Keratinocyte (primary cell): ENCODE measurements around the gene RBFOX2. TPM values are rescaled to one million over a fixed set of nuclear protein-coding genes. Genes with fewer than 3 reads are reported as not detected.

Experiments
- DNase-seq: peaks from one replicate; pipeline ENCODE4 v3.0.0-alpha.2; 2011; ENCODE audit warnings: low read depth, missing footprints, low spot score
- FAIRE-seq: peaks from 2 replicates; lab custom pipeline; 2011; peaks lifted over from hg19 to GRCh38; lab: Jason Lieb, UNC
- H2AFZ ChIP-seq: 2 replicates; pipeline ENCODE4 v1.6.0; 2012; ENCODE audit warnings: low read length, control low read depth, inconsistent platforms; ENCODE audit not compliant: control insufficient read depth
- H3K27ac ChIP-seq: 2 replicates; pipeline ENCODE4 v1.5.1; 2011; ENCODE audit warnings: low read length; ENCODE audit not compliant: control insufficient read depth, insufficient read depth
- H3K27me3 ChIP-seq: 3 replicates; pipeline ENCODE4 v1.6.0; 2011; ENCODE audit warnings: low read length; ENCODE audit not compliant: control insufficient read depth, insufficient read depth; ENCODE audit errors: extremely low read depth
- H3K36me3 ChIP-seq, 2 experiments: 2 replicates in 1 of 2; 3 replicates in 1 of 2; pipeline ENCODE4 v1.5.1; 2011; ENCODE audit warnings: low read length in 2 of 2, mild to moderate bottlenecking in 1 of 2; ENCODE audit not compliant: control insufficient read depth in 2 of 2, insufficient read depth in 2 of 2; ENCODE audit errors: extremely low read depth in 1 of 2
- H3K4me1 ChIP-seq: 3 replicates; pipeline ENCODE4 v1.5.1; 2011; ENCODE audit warnings: low read length; ENCODE audit not compliant: control insufficient read depth, insufficient read depth; ENCODE audit errors: extremely low read depth
- H3K4me2 ChIP-seq: 3 replicates; pipeline ENCODE4 v1.6.0; 2011; ENCODE audit warnings: low read depth, low read length; ENCODE audit not compliant: control insufficient read depth, insufficient read depth; ENCODE audit errors: extremely low read depth
- H3K4me3 ChIP-seq, 3 experiments: fragments of 200-600 bp in 1 of 3; sonication (generic) in 1 of 3; 2 replicates in 2 of 3; 3 replicates in 1 of 3; pipeline ENCODE4 v1.5.1; 2011 to 2016; ENCODE audit warnings: low read length in 3 of 3, mild to moderate bottlenecking in 3 of 3, control low read depth in 2 of 3, inconsistent platforms in 1 of 3, low read depth in 1 of 3, mixed read lengths in 1 of 3, mixed run types in 1 of 3, moderate library complexity in 1 of 3; ENCODE audit not compliant: control insufficient read depth in 2 of 3, insufficient read depth in 2 of 3; ENCODE audit errors: extremely low read depth in 1 of 3
- H3K79me2 ChIP-seq: 2 replicates; pipeline ENCODE4 v1.6.0; 2012; ENCODE audit warnings: low read length; ENCODE audit not compliant: control insufficient read depth, insufficient read depth
- H3K9ac ChIP-seq: 3 replicates; pipeline ENCODE4 v1.6.0; 2011; ENCODE audit warnings: low read length; ENCODE audit not compliant: control insufficient read depth, insufficient read depth; ENCODE audit errors: extremely low read depth
- H3K9me1 ChIP-seq: 3 replicates; pipeline ENCODE4 v1.6.0; 2011; ENCODE audit warnings: low read length; ENCODE audit not compliant: control insufficient read depth, insufficient read depth; ENCODE audit errors: extremely low read depth
- H3K9me3 ChIP-seq: 2 replicates; pipeline ENCODE4 v1.5.1; 2012; ENCODE audit warnings: low read depth, low read length; ENCODE audit not compliant: control insufficient read depth
- H4K20me1 ChIP-seq: 3 replicates; pipeline ENCODE4 v1.6.0; 2011; ENCODE audit warnings: low read length; ENCODE audit not compliant: control insufficient read depth, insufficient read depth; ENCODE audit errors: extremely low read depth
- EZH2 ChIP-seq: IDR thresholded peaks from one replicate; pipeline ENCODE4 v1.6.1; 2012; ENCODE audit warnings: inconsistent platforms, mild to moderate bottlenecking, low read length, moderate library complexity
- dilution Hi-C: fragments of 300-500 bp; cut with MboI; formaldehyde crosslinking; loops from one replicate; pipeline ENCODE4 v1.7.0; 2020; ENCODE audit warnings: low sequenced_read_pairs; ENCODE audit not compliant: extremely low pct_ligation_motif_present
- polyA plus RNA-seq, 5 experiments: library from polyadenylated mRNA; depleted of rRNA in 3 of 5; stranded (reverse) in 3 of 5; stranded (forward) in 1 of 5; unstranded in 1 of 5; fragments of >200 nt; gene quantifications; 1 replicate in 1 of 5; 2 replicates in 3 of 5; 3 replicates in 1 of 5; pipeline versions ENCODE4 v1.2.1 to v1.2.3, GENCODE V29; 2011 to 2012; ENCODE audit warnings: missing spikeins in 2 of 5, low read depth in 1 of 5, low replicate concordance in 1 of 5
- TF ChIP-seq, protein P1 (sequence below), 3 experiments: IDR thresholded peaks in 1 of 3; conservative IDR thresholded peaks in 1 of 3; optimal IDR thresholded peaks in 1 of 3; 2 replicates in 2 of 3; 3 replicates in 1 of 3; pipeline versions ENCODE3 to v1.5.1; 2011; ENCODE audit warnings: low read length in 3 of 3, mild to moderate bottlenecking in 3 of 3, moderate library complexity in 2 of 3, control low read depth in 1 of 3, inconsistent platforms in 1 of 3; ENCODE audit not compliant: insufficient read depth in 2 of 3; ENCODE audit errors: extremely low read depth in 1 of 3

Gene RBFOX2
- polyA plus RNA-seq, 1 donor (not counting 4 experiments of a cell fraction or from before 2014, with no cell fraction given), result 118 TPM

DNA sequence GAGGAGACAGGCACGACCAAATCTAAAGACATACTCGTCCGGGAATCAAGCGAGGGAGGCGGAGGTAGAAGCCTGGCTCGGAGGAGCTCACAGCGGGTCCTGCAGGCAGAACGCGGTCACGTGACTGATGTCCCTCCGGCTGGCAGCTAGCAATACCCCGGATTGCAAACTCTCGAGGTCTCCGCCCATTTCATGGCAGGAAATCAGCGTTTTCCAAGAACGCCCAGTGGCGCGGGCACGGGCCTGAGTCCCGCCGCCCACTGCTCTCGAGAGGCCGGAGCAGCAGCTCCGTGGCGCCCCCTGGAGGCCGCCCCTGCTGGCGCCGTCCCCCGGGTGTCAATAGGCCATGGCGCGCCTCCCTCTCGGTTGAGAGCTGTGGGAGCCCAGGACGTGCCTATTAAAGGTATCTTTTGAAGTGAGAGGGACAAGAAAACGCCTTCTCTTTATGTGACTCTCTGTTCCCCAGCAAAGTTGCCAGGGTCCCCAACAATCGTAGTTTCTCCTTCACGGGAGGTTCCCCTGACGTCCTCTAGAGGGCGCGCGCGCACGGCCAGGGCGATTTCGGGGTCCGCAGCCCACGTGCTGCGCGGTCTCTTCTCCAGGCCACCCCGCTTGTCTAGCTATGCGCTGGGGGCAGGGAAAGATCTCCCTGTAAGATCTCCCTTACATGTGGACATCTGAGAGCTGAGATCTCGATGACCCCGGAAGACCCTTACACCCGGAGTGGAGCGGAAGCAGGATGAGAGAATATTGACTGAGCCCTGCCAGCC lies 37.3 kb upstream of the RBFOX2 start:
- Histone ChIP-seq H3K4me3 (peak overlapping the region; percentile 43 to 74 (median 59)), H3K9me1 (no peaks in the 10 kb centered on the region), H3K27me3 (no peaks in the 10 kb centered on the region), H3K9me3 (no peaks in the 10 kb centered on the region), H3K79me2 (no peaks in the 10 kb centered on the region), H2AFZ (peak overlapping the region; percentile 98), H3K36me3 (no peaks in the 10 kb centered on the region), H3K9ac (peak overlapping the region; percentile 79), H4K20me1 (no peaks in the 10 kb centered on the region), H3K4me2 (peak overlapping the region; percentile 78), H3K4me1 (peaks cover 6% of the 10 kb centered on the region), H3K27ac (peak overlapping the region; percentile 70)
- peak; percentile 86 for FAIRE-seq
- DNase-seq, result peak; percentile 75
- dilution Hi-C loops, result no loop called here
- TF ChIP-seq EZH2, result no peak
- TF ChIP-seq, protein P1, sequence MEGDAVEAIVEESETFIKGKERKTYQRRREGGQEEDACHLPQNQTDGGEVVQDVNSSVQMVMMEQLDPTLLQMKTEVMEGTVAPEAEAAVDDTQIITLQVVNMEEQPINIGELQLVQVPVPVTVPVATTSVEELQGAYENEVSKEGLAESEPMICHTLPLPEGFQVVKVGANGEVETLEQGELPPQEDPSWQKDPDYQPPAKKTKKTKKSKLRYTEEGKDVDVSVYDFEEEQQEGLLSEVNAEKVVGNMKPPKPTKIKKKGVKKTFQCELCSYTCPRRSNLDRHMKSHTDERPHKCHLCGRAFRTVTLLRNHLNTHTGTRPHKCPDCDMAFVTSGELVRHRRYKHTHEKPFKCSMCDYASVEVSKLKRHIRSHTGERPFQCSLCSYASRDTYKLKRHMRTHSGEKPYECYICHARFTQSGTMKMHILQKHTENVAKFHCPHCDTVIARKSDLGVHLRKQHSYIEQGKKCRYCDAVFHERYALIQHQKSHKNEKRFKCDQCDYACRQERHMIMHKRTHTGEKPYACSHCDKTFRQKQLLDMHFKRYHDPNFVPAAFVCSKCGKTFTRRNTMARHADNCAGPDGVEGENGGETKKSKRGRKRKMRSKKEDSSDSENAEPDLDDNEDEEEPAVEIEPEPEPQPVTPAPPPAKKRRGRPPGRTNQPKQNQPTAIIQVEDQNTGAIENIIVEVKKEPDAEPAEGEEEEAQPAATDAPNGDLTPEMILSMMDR (optimal IDR thresholded peaks at IDR 0.05 in 1 of 3, IDR thresholded peaks at IDR 0.05 in 1 of 3, conservative IDR thresholded peaks at IDR 0.05 in 1 of 3; ENCODE audit: extremely low read depth in 1 of 3, insufficient read depth in 2 of 3, low read length in 3 of 3), result peak; percentile 73 to 99 (median 99)

DNA sequence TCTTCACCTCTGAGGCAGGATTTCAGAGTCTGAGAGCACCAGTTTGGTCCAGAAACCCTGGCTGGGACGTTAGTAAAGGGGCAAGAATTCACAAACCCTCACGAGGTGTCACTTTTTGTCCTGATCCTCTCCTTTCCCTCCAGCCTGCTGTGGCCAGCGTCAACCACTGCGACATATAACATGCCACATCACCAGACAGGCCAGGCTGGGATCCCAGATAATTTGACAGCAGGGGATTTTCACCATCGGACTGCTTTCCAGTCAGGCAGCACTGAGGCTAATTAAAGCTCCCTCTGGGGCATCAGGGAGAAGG lies 36.8 kb upstream of the RBFOX2 start:
- Histone ChIP-seq H4K20me1 (no peaks in the 10 kb centered on the region), H3K9ac (peak overlapping the region; percentile 79), H3K27ac (peak overlapping the region; percentile 70), H2AFZ (peak overlapping the region; percentile 98), H3K79me2 (no peaks in the 10 kb centered on the region), H3K4me2 (peak overlapping the region; percentile 78), H3K4me1 (peaks cover 6% of the 10 kb centered on the region), H3K27me3 (no peaks in the 10 kb centered on the region), H3K36me3 (no peaks in the 10 kb centered on the region), H3K9me1 (no peaks in the 10 kb centered on the region), H3K9me3 (no peaks in the 10 kb centered on the region), H3K4me3 (peak overlapping the region; percentile 43 to 74 (median 59))
- no peak for FAIRE-seq
- DNase-seq, result no peak
- dilution Hi-C loops, result no loop called here
- TF ChIP-seq EZH2, result no peak
- TF ChIP-seq, protein P1 (optimal IDR thresholded peaks at IDR 0.05 in 1 of 3, IDR thresholded peaks at IDR 0.05 in 1 of 3, conservative IDR thresholded peaks at IDR 0.05 in 1 of 3; ENCODE audit: extremely low read depth in 1 of 3, insufficient read depth in 2 of 3, low read length in 3 of 3), result no peak
